Activated CD4-positive, alpha-beta T cell treated with anti-CD3 and anti-CD28 coated beads, Interleukin-2, amount 50 U/mL, for 4 hours (primary cell): ENCODE measurements around the gene HSPH1.
"Not testable (repeated sequence)": the region's sequence is repeated elsewhere in the genome, so short reads cannot be mapped to it uniquely, and the experiment has no call there.

Experiments
- DNase-seq, 2 experiments: peaks; one replicate each; pipeline ENCODE4 v3.0.0-alpha.2; 2020

The HSPH1 gene

GRCh38 chr13:31161557-31162150 is at the start of gene HSPH1:
TSS of gene HSPH1 (minus strand) at chr13:31161904. CDS start at chr13:31161582, 322 bp downstream.
- peak; percentile 97 to 99 for DNase-seq

DNA sequence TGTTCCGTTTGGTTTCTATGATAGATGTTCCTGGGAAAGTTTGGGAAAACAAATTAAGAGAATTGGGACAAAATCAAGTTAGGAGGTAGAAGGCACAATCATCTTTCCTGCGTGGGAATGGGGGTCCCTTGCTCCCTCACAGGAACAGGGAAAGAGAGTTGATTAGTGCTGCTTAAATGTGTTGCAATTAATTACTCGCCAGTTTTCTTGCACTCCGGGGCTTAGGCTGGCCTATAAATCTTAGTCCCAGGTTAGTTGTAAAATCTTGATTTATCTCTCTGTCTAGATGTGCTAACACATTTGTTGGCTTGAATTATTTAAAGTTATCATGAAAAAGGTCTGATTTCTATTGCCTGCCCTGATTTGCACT is 48.1 kb upstream of the HSPH1 start:
- no peak for DNase-seq

DNA sequence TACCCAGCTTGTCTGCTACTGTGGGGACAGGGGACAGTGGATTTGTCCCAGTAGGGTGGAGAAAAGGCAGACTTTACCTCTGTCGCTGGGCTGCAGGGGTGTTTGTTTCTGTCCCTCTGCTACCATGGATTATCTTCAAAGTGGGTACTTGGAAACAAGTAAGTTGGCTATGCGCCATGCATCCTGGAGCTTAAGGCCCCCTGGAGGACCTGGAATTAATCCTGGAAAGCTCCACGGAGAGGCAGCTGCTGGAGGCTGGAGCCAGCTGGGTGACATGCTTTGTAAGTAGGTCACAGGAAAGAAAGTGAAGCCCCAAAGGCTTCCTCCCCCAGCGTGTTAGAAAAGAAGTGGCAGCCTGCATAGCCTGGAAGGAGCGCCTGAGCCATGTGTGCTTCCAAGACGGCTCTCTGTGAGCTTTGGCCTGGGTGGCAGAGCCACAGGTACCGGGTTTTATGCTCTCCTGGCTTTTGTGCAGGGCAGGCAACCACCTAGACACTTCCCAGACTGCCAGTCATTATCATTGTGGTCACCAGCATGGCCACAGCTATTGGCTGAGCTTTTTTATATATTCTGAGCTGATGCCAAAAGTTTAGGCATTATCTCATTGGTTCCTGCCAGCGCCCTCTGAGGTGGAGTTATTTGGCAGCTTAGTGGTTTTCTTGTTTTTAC is 47.6 kb upstream of the HSPH1 start:
- no peak for DNase-seq

DNA sequence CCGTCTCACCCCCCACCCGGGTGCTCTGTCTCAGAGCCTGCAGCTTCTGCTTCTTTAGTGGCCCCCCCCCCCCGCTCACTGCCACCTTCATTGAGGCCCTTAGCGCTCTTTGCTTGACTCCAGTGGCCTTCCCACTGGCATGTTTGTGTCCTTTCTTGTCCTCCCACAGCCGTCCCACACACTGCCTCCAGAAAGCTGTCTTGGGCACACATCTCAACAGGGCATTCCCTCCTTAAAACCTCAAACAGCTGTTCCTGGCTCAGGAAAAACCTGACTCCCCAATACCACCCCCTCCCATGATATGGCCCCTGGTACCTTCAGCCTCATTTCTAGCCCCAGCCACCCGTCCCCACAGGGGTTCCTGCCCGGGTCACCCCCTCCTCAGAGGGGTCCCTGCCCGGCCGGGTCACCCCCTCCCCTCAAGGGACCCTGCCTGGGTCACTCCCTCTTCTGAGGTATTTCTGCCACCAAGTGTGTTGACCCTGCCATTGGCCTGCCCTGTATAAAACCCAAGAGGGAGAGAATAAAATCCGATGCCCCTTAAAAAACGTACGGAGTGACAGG is 46.9 kb upstream of the HSPH1 start:
- no peak for DNase-seq

- DNase-seq = no peak
These were observed 46.2 kb upstream of the HSPH1 start for GRCh38 chr13:31207661-31208552.

DNA sequence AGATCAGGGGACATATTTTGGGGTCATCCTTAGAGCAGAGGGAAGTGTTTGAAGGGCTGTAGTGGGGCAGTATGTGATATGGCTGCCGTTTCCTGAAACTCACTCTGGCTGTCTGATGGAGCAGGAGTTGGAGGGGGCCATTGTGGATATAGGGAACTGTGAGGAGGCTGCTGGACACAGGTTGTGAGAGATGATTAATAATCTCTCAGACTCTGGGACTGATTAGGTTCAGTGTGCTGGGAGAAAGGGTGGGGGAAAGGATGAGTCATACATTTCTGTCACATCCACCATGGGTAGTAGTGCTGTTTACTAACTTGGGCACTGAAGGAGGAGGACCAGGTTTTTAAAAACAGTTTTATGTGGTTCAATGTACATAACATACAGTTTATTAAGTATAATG is 42.9 kb upstream of the HSPH1 start:
- no peak for DNase-seq

DNA sequence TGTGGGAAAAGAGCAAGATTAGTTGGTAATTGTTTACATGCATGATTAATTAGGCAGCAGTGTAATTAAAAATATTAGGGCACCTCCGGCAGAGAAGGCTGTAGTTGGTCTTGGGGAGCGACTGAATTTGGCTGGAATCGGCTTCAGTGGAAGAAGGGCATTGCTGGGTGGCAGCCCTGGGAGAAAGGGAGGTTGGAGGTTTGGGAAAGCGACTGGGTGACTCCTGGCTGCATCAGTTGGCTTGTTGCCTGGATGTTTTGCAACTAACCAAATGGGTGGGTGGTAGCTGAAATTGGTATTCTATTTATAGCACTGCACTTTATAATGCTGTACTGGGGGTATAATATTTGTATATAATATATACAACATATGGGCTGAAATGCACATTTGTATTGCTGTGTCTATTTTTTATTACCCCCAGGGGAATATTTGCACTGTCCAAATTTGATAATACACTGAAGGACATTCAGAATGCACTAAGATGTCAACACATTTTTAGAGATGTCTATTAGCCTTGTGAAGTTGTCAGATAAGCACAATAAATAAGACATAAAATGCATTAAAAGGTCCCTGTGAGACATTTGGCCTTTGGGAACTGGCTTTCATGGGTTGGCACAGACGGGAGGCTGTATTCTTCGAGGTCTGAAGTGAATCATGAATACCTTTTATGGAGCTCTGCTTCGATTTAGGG is 39.8 kb upstream of the HSPH1 start:
- DNase-seq = no peak

DNA sequence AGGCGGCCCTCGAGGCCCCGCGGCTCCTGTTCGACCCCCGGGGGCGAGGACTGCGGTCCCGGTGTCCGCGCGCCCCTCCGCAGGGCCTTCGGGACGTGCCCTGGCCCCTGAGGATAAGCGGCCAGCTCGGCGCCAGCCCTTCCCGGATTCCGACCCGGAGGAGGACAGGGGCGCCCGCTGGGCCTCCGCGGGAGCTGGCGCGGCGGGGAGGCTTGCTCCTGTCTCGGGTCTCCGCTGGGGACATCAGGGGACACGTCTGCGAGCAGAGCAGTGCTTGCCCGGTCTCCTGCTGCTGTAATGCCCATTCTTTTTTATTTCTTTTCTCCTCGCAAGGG is 38.9 kb upstream of the HSPH1 start:
- DNase-seq = peak; percentile 24 to 25

- peak; percentile 65 to 67 for DNase-seq
These were observed 38.3 kb upstream of the HSPH1 start, which contains the start of gene B3GLCT for GRCh38 chr13:31199849-31200636. TSS of gene B3GLCT (plus strand) at chr13:31199975. CDS start at chr13:31200085, 110 bp downstream.

GRCh38 chr13:31199527-31199848 is 37.8 kb upstream of the HSPH1 start:
- no peak for DNase-seq

DNA sequence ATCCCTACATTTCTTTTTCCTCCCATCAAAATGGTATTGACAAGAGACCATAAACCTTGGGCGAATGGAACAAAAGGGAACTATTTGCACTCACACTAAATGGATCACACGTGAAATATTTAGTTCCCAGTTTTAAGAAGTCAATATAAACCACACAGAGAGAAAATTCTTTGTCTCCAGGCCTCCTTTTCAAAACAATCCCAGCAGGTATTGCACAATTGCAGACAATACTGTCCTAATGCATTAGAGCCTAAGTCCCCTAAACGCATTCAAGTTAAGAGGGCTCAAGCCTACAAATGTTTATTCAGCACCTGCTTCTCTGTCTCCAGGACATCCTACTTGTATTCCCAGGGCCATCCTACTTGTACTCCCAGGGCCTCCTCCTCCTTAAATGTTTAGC is 36.8 kb upstream of the HSPH1 start:
- DNase-seq = no peak

- DNase-seq = no peak
These were observed 35.3 kb upstream of the HSPH1 start for GRCh38 chr13:31196992-31197391.

GRCh38 chr13:31195616-31196015 is 33.9 kb upstream of the HSPH1 start:
- DNase-seq = no peak

DNA sequence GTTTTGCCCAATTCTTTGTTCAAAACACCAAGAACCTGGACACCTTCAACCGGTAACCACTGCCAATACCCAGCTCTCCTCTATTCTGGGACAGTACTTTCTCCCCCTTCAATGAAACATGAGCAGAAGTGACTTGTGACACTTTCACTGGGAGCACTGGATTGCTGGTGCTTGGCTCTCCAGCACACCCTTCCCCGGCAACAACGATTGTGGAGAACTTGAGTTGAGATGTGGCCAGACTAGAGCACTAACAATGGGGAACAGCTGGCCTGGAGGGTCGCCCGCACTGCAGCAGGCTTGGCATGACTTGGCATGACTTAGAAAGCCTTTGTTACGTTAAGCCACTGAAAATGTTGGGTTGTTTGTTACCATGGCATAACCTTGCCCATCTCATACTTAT is 30.6 kb upstream of the HSPH1 start:
- DNase-seq = no peak

- no peak for DNase-seq
These were observed 30.0 kb upstream of the HSPH1 start for GRCh38 chr13:31191748-31192147.

GRCh38 chr13:31184981-31185645 is 23.4 kb upstream of the HSPH1 start:
- no peak for DNase-seq

- DNase-seq = no peak
These were observed 22.7 kb upstream of the HSPH1 start for GRCh38 chr13:31184451-31184850.

GRCh38 chr13:31182987-31183386 is 21.3 kb upstream of the HSPH1 start:
- DNase-seq = no peak

DNA sequence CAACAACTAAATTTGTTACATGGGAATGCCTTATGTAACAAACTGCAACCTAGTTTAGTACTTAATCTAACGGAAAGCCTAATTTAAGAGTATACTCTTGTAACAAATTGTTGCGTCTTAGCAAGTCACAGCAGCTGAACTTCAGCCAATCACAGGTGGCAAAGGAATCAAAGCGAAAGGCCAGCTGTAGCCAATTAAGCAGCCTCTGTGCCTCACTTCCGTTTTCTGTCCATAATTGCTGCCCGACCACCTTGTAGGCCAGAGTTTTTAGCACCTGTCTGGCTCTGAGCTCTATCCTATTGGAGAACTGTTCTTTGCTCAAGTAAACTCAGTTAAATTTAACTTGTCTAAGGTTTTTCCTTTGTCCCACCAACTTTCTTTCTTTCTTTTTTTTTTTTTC is 18.1 kb upstream of the HSPH1 start:
- DNase-seq = no peak

DNA sequence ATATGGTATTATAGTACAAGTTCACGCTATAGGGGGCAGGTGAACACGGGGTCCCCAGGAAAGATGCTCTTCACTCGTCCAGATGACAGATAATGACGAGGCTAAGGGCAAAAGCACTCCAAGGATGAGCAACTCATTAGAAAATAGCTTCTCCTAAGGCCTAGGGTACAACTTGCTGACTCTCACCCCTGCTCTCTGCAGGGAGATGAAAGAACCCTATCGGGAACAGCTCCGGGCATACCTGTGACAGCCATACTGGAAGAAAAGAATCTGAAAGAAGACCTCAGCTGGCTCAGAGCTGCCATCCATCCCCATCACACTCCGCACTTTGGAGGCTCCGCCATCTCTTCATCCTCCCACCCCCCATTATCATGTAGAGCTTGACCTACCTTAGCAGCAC is 17.5 kb upstream of the HSPH1 start:
- no peak for DNase-seq

GRCh38 chr13:31177813-31178495 is 16.2 kb upstream of the HSPH1 start:
- DNase-seq = not testable (repeated sequence)
